HG03460 (cell line): ENCODE measurements around the gene ZNF692.

ENCODE experiments used
- ATAC-seq: cut with Tn5 transposase; IDR thresholded peaks from one replicate; pipeline ENCODE4 v1.9.1; 2021; ENCODE audit not compliant: unreplicated experiment

Gene ZNF692

GRCh38 chr1:248825573-248825908 lies 33.3 kb downstream of the ZNF692 start:
- peak; percentile 5 for ATAC-seq

GRCh38 chr1:248825136-248825535 lies 33.7 kb downstream of the ZNF692 start:
- no peak for ATAC-seq

GRCh38 chr1:248824701-248825100 lies 34.2 kb downstream of the ZNF692 start:
- ATAC-seq, result no peak

- no peak for ATAC-seq
Observed at GRCh38 chr1:248824301-248824700, 34.6 kb downstream of the ZNF692 start.

GRCh38 chr1:248823517-248824001 lies 35.3 kb downstream of the ZNF692 start:
- no peak for ATAC-seq

GRCh38 chr1:248822148-248823032 lies 36.5 kb downstream of the ZNF692 start:
- no peak for ATAC-seq

- no peak for ATAC-seq
Observed at GRCh38 chr1:248821641-248822040, 37.2 kb downstream of the ZNF692 start.

GRCh38 chr1:248821101-248821500 lies 37.8 kb downstream of the ZNF692 start:
- no peak for ATAC-seq

- no peak for ATAC-seq
Observed at GRCh38 chr1:248820041-248820585, 38.8 kb downstream of the ZNF692 start.

- ATAC-seq, result no peak
Observed at GRCh38 chr1:248818505-248819374, 40.1 kb downstream of the ZNF692 start.

- ATAC-seq, result no peak
Observed at GRCh38 chr1:248817065-248817464, 41.8 kb downstream of the ZNF692 start.

- no peak for ATAC-seq
Observed at GRCh38 chr1:248816042-248816851, 42.6 kb downstream of the ZNF692 start.

- no peak for ATAC-seq
Observed at GRCh38 chr1:248815407-248816034, 43.4 kb downstream of the ZNF692 start.

- no peak for ATAC-seq
Observed at GRCh38 chr1:248814351-248814750, 44.5 kb downstream of the ZNF692 start.

- no peak for ATAC-seq
Observed at GRCh38 chr1:248813546-248813945, 45.3 kb downstream of the ZNF692 start.

- ATAC-seq, result no peak
Observed at GRCh38 chr1:248812736-248813425, 46.0 kb downstream of the ZNF692 start.

- no peak for ATAC-seq
Observed at GRCh38 chr1:248811514-248812490, 47.1 kb downstream of the ZNF692 start.

GRCh38 chr1:248810727-248811513 lies 48.0 kb downstream of the ZNF692 start:
- no peak for ATAC-seq
